C4-2B (cell line): ENCODE measurements around the gene MDK.

Experiments
- ZFX ChIP-seq: fragments of 450-650 bp; IDR thresholded peaks from 2 replicates; pipeline ENCODE4 v1.6.1; 2017
- TF ChIP-seq, protein P1 (sequence below): fragments of 450-650 bp; conservative IDR thresholded peaks from 2 replicates; pipeline ENCODE4 v1.5.1; 2017; ENCODE audit warnings: mild to moderate bottlenecking

DNA sequence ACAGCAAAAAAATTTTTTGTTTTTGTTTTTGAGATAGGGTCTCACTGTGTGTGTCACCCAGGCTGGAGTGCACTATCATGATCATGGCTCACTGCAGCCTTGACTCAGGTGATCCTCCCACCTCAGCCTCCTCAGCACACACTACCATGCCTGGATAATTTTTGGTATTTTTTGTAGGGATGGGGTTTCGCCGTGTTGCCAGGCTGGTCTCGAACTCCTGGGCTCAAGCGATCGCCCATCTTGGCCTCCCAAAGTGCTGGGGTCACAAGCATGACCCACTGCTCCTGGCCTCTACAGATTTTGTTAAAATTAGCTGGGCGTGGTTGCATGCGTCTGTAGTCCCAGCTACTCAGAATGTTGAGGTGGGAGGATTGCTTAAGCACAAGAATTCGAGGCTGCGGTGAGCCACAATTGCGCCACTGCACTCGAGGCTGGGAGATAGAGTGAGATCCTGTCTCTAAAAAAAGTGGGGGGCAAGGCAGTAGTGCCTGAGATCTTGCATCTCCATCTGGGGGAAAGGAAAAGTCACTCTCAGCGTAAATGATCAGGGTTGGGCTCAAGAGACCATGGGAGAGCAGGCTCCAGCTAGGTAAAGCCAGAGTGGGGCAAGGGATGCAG is 44.8 kb upstream of the MDK start:
- TF ChIP-seq, protein P1, sequence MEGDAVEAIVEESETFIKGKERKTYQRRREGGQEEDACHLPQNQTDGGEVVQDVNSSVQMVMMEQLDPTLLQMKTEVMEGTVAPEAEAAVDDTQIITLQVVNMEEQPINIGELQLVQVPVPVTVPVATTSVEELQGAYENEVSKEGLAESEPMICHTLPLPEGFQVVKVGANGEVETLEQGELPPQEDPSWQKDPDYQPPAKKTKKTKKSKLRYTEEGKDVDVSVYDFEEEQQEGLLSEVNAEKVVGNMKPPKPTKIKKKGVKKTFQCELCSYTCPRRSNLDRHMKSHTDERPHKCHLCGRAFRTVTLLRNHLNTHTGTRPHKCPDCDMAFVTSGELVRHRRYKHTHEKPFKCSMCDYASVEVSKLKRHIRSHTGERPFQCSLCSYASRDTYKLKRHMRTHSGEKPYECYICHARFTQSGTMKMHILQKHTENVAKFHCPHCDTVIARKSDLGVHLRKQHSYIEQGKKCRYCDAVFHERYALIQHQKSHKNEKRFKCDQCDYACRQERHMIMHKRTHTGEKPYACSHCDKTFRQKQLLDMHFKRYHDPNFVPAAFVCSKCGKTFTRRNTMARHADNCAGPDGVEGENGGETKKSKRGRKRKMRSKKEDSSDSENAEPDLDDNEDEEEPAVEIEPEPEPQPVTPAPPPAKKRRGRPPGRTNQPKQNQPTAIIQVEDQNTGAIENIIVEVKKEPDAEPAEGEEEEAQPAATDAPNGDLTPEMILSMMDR: no peak
- TF ChIP-seq ZFX: no peak
